Fibroblast of lung (primary cell): ENCODE measurements around the gene TUBB1. TPM values are rescaled to one million over a fixed set of nuclear protein-coding genes. Genes with fewer than 3 reads are reported as not detected.

Experiments used
- DNase-seq, 2 donors: peaks; one replicate each; pipeline versions ENCODE4 v3.0.0 to v3.0.0-alpha.2; 2010; ENCODE audit warnings: low read depth in 2 of 2
- H2AFZ ChIP-seq: 2 replicates; pipeline ENCODE4 v1.5.1; 2012; ENCODE audit warnings: low read length, control low read depth, inconsistent platforms
- H3K27ac ChIP-seq: 2 replicates; pipeline ENCODE4 v1.5.1; 2011; ENCODE audit warnings: low read length, control low read depth; ENCODE audit not compliant: insufficient read depth
- H3K27me3 ChIP-seq: 2 replicates; pipeline ENCODE4 v1.5.1; 2011; ENCODE audit warnings: mild to moderate bottlenecking, low read length; ENCODE audit not compliant: control insufficient read depth, insufficient read depth
- H3K36me3 ChIP-seq: 2 replicates; pipeline ENCODE4 v1.5.1; 2011; ENCODE audit warnings: low read length; ENCODE audit not compliant: control insufficient read depth, insufficient read depth
- H3K4me1 ChIP-seq: 2 replicates; pipeline ENCODE4 v1.5.1; 2011; ENCODE audit warnings: low read length; ENCODE audit not compliant: control insufficient read depth, insufficient read depth; ENCODE audit errors: extremely low read depth
- H3K4me2 ChIP-seq: 2 replicates; pipeline ENCODE4 v1.5.1; 2011; ENCODE audit warnings: low read length, control low read depth; ENCODE audit not compliant: insufficient read depth; ENCODE audit errors: extremely low read depth
- H3K4me3 ChIP-seq, 4 experiments: fragments of 200-600 bp in 1 of 4; sonication (generic) in 1 of 4; replicated peaks in 1 of 4; 2 replicates each; pipeline ENCODE4 v1.5.1; 2011 to 2016; ENCODE audit warnings: low read length in 4 of 4, low read depth in 3 of 4, mild to moderate bottlenecking in 3 of 4, control low read depth in 2 of 4, inconsistent platforms in 1 of 4, mixed read lengths in 1 of 4; ENCODE audit not compliant: insufficient read depth in 1 of 4; ENCODE audit errors: control extremely low read depth in 1 of 4
- H3K79me2 ChIP-seq: 2 replicates; pipeline ENCODE4 v1.5.1; 2012; ENCODE audit warnings: mild to moderate bottlenecking, low read length, inconsistent platforms; ENCODE audit not compliant: control insufficient read depth, insufficient read depth
- H3K9ac ChIP-seq: 2 replicates; pipeline ENCODE4 v1.5.1; 2011; ENCODE audit warnings: mild to moderate bottlenecking, low read length, control low read depth; ENCODE audit not compliant: insufficient read depth
- H3K9me3 ChIP-seq: 2 replicates; pipeline ENCODE4 v1.5.1; 2012; ENCODE audit warnings: low read depth, low read length; ENCODE audit not compliant: control insufficient read depth, insufficient read depth
- H4K20me1 ChIP-seq: 2 replicates; pipeline ENCODE4 v1.5.1; 2011; ENCODE audit warnings: low read length; ENCODE audit not compliant: control insufficient read depth, insufficient read depth; ENCODE audit errors: extremely low read depth
- EZH2 ChIP-seq: IDR thresholded peaks from 2 replicates; pipeline ENCODE4 v1.5.1; 2012; ENCODE audit warnings: low read length, control low read depth, mild to moderate bottlenecking; ENCODE audit errors: missing control alignments
- polyA plus RNA-seq, 2 donors: library from polyadenylated mRNA; depleted of rRNA in 1 of 2; stranded (reverse) in 1 of 2; unstranded in 1 of 2; fragments of >200 nt; gene quantifications; 2 replicates each; pipeline ENCODE4 v1.2.1, GENCODE V29; 2011 to 2012; ENCODE audit warnings: missing spikeins in 1 of 2
- total RNA-seq: library from RNA; depleted of rRNA; stranded (reverse); fragments of >200 nt; gene quantifications from 2 replicates; pipeline ENCODE4 v1.2.1, GENCODE V29; 2014
- TF ChIP-seq, protein P1 (sequence below), 2 donors: IDR thresholded peaks in 1 of 2; conservative IDR thresholded peaks in 1 of 2; 1 replicate in 1 of 2; 2 replicates in 1 of 2; pipeline ENCODE4 v1.5.1; 2011 to 2012; ENCODE audit warnings: low read length in 2 of 2, control low read depth in 1 of 2, inconsistent platforms in 1 of 2, low read depth in 1 of 2, mild to moderate bottlenecking in 1 of 2

TUBB1 gene
- total and polyA plus RNA-seq, 2 donors (not counting 1 experiment from before 2014, with no cell fraction given), result under 0.01 TPM; not detected in 1

GRCh38 chr20:59015411-59015810 lies 3.8 kb upstream of the TUBB1 start:
- no peak overlapping the region for H3K9ac ChIP-seq
- H3K4me3 ChIP-seq, result no peak overlapping the region
- H3K9me3 ChIP-seq, result no peaks in the 10 kb centered on the region
- H3K79me2 ChIP-seq, result no peaks in the 10 kb centered on the region
- H3K4me1 ChIP-seq, result peaks cover 11% of the 10 kb centered on the region
- H4K20me1 ChIP-seq, result no peaks in the 10 kb centered on the region
- H3K36me3 ChIP-seq, result no peaks in the 10 kb centered on the region
- H3K4me2 ChIP-seq, result no peak overlapping the region
- no peak overlapping the region for H3K27ac ChIP-seq
- no peak for DNase-seq
- no peak overlapping the region for H2AFZ ChIP-seq
- no peaks in the 10 kb centered on the region for H3K27me3 ChIP-seq
- TF ChIP-seq, protein P1, sequence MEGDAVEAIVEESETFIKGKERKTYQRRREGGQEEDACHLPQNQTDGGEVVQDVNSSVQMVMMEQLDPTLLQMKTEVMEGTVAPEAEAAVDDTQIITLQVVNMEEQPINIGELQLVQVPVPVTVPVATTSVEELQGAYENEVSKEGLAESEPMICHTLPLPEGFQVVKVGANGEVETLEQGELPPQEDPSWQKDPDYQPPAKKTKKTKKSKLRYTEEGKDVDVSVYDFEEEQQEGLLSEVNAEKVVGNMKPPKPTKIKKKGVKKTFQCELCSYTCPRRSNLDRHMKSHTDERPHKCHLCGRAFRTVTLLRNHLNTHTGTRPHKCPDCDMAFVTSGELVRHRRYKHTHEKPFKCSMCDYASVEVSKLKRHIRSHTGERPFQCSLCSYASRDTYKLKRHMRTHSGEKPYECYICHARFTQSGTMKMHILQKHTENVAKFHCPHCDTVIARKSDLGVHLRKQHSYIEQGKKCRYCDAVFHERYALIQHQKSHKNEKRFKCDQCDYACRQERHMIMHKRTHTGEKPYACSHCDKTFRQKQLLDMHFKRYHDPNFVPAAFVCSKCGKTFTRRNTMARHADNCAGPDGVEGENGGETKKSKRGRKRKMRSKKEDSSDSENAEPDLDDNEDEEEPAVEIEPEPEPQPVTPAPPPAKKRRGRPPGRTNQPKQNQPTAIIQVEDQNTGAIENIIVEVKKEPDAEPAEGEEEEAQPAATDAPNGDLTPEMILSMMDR (conservative IDR thresholded peaks at IDR 0.05 in 1 of 2, IDR thresholded peaks at IDR 0.05 in 1 of 2; ENCODE audit: low read depth in 1 of 2, low read length in 2 of 2), result no peak
- no peak for TF ChIP-seq EZH2

DNA sequence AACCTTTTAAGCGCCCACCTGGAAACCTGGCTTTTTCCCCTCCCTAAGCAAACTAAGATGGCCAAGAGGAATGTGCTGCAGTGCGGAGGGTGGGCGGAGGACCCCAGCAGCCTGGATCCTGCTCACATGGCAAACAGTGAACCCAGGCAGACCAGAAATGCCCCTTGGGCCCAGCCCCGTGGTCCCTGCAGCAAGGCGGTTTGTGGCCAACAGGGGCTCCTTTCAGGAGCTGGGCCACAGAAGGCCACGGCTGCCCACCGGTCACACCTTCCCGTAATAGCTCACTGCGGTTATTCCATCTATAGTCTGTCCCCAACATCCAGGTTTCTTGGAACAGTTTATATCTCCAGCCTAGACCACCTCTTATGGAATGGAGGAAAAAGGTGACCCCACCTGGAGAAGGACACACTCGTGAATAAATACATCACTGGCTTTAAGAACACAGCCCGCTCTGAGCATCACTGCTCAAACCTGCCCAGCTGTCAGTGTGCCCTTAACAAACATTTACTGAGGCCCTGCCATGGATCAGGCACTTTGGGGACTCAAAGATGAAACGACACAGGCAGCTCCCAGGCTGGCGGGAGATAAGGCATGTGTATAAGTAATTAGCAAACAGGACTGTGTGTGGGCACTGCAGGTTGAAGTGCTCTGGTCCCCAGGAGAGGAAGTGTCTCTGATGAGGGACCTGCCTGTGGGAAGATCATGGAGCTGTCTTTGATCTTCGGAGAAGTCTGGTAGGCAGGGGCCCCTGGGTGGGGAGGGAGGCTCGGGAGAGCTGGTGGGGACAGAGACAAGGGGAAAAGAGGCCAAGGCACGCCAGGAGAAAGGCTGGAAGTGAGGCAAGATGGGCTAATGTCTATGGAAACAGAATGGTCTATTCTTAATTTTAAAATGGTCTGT lies 3.2 kb upstream of the TUBB1 start:
- Histone ChIP-seq H2AFZ (no peak overlapping the region), H4K20me1 (no peaks in the 10 kb centered on the region), H3K9ac (no peak overlapping the region), H3K9me3 (no peaks in the 10 kb centered on the region), H3K36me3 (no peaks in the 10 kb centered on the region), H3K27me3 (no peaks in the 10 kb centered on the region), H3K4me2 (no peak overlapping the region), H3K27ac (no peak overlapping the region), H3K4me3 (no peak overlapping the region), H3K4me1 (peaks cover 7% of the 10 kb centered on the region), H3K79me2 (no peaks in the 10 kb centered on the region)
- TF ChIP-seq, protein P1 (conservative IDR thresholded peaks at IDR 0.05 in 1 of 2, IDR thresholded peaks at IDR 0.05 in 1 of 2; ENCODE audit: low read depth in 1 of 2, low read length in 2 of 2), result no peak
- TF ChIP-seq EZH2, result no peak
- DNase-seq, result no peak

GRCh38 chr20:59016795-59017492 lies 2.3 kb upstream of the TUBB1 start:
- no peak overlapping the region for H3K27ac ChIP-seq
- no peaks in the 10 kb centered on the region for H3K9me3 ChIP-seq
- no peaks in the 10 kb centered on the region for H3K79me2 ChIP-seq
- no peak overlapping the region for H3K9ac ChIP-seq
- TF ChIP-seq EZH2, result no peak
- DNase-seq, result peak in 1 of 2 donors; percentile 43
- H4K20me1 ChIP-seq, result no peaks in the 10 kb centered on the region
- no peak overlapping the region for H2AFZ ChIP-seq
- no peak overlapping the region for H3K4me2 ChIP-seq
- H3K4me1 ChIP-seq, result no peaks in the 10 kb centered on the region
- no peaks in the 10 kb centered on the region for H3K36me3 ChIP-seq
- H3K4me3 ChIP-seq, result no peak overlapping the region
- no peaks in the 10 kb centered on the region for H3K27me3 ChIP-seq
